DOHH2 (cell line): ENCODE measurements around the gene NUP42.

ENCODE experiments used
- EZH2phosphoT487 ChIP-seq: fragments of 200-600 bp; sonication (generic); IDR thresholded peaks from 2 replicates; pipeline ENCODE4 v1.6.1; 2017; ENCODE audit warnings: borderline replicate concordance, mild to moderate bottlenecking, antibody characterized with exemption, low read length, moderate library complexity, mixed read lengths
- TF ChIP-seq, protein P1 (sequence below): fragments of 200-600 bp; sonication (generic); IDR thresholded peaks from one replicate; pipeline ENCODE4 v1.5.1; 2014; ENCODE audit warnings: antibody characterized with exemption, mild to moderate bottlenecking, low read depth, low read length; ENCODE audit not compliant: poor library complexity, severe bottlenecking

- TF ChIP-seq, protein P1, sequence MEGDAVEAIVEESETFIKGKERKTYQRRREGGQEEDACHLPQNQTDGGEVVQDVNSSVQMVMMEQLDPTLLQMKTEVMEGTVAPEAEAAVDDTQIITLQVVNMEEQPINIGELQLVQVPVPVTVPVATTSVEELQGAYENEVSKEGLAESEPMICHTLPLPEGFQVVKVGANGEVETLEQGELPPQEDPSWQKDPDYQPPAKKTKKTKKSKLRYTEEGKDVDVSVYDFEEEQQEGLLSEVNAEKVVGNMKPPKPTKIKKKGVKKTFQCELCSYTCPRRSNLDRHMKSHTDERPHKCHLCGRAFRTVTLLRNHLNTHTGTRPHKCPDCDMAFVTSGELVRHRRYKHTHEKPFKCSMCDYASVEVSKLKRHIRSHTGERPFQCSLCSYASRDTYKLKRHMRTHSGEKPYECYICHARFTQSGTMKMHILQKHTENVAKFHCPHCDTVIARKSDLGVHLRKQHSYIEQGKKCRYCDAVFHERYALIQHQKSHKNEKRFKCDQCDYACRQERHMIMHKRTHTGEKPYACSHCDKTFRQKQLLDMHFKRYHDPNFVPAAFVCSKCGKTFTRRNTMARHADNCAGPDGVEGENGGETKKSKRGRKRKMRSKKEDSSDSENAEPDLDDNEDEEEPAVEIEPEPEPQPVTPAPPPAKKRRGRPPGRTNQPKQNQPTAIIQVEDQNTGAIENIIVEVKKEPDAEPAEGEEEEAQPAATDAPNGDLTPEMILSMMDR, result no peak
- TF ChIP-seq EZH2phosphoT487, result no peak
Observed at GRCh38 chr7:23175938-23176337, 5.9 kb upstream of the NUP42 start.
